Measurements from ENCODE around the gene RNF34. TPM values are rescaled to one million over a fixed set of nuclear protein-coding genes. Genes with fewer than 3 reads are reported as not detected.

RNF34 gene
- total and polyA plus RNA-seq, 2 of the 13 experiments (the other 11 are each of a cell fraction or from before 2014, with no cell fraction given): 36.8 to 53.2 TPM

DNA sequence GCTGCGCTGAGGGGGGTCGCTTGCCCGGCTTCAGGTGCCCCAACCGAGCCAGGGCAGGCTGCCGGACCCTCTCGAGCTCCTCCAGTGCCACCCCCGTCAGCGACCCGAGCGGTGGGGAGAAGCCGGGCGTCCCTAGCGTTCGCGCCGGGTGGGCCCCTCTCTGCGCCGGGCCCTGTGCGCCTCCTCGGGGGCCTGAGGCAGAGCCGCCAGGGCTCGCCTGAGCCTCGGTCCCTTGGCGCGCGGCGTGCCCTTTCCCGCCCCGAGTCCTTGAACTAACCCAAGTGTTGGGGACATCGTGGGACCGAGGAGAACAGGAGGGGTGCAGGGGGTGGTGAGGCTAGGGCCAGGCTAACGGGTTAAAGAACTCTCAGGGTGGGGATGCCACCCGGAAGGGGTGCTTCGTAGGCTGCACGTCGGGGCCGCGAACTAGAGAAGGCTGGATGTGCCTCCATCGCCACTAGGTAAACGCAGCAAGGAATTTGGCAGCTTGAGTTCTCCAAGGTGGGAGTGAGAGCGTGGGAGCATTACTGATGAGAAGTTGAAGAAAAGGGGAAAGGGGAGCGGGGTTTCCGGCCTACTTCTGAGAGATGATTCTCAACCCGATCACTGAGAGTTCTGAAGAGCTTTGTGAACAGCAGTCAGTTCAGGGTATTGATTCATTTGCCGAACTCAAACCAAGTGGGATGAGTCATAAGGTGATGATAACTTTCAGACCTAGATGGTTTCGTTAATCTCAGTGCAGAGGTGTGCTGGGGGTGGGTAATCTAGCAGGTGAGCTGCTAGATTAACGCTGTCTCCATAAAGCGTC, 618 bp downstream of the RNF34 start (continued):
- peak; percentile 40; the same call in 1 of the 2 replicates for TF ChIP-seq FOXC1 (CRISPR knock-in tag; IDR thresholded peaks at IDR 0.05; ENCODE audit: borderline replicate concordance)
- TF ChIP-seq RBFOX2 (IDR thresholded peaks at IDR 0.05; ENCODE audit: low read depth, low read length): no peak; the same call in 1 of the 2 replicates
- TF ChIP-seq THYN1 (CRISPR knock-in tag; IDR thresholded peaks at IDR 0.05; ENCODE audit: borderline replicate concordance, low read depth): no peak; the same call in 1 of the 2 replicates
- peak; percentile 38; the same call in 1 of the 2 replicates for TF ChIP-seq ISX (CRISPR knock-in tag; conservative IDR thresholded peaks at IDR 0.05)
- peak; percentile 28; the same call in 1 of the 2 replicates for TF ChIP-seq SAP130 (CRISPR knock-in tag; IDR thresholded peaks at IDR 0.05; ENCODE audit: low read depth)
- TF ChIP-seq, protein P1, sequence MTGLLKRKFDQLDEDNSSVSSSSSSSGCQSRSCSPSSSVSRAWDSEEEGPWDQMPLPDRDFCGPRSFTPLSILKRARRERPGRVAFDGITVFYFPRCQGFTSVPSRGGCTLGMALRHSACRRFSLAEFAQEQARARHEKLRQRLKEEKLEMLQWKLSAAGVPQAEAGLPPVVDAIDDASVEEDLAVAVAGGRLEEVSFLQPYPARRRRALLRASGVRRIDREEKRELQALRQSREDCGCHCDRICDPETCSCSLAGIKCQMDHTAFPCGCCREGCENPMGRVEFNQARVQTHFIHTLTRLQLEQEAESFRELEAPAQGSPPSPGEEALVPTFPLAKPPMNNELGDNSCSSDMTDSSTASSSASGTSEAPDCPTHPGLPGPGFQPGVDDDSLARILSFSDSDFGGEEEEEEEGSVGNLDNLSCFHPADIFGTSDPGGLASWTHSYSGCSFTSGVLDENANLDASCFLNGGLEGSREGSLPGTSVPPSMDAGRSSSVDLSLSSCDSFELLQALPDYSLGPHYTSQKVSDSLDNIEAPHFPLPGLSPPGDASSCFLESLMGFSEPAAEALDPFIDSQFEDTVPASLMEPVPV (CRISPR knock-in tag; IDR thresholded peaks at IDR 0.05): no peak; the same call in 1 of the 2 replicates
- TF ChIP-seq, protein P2, sequence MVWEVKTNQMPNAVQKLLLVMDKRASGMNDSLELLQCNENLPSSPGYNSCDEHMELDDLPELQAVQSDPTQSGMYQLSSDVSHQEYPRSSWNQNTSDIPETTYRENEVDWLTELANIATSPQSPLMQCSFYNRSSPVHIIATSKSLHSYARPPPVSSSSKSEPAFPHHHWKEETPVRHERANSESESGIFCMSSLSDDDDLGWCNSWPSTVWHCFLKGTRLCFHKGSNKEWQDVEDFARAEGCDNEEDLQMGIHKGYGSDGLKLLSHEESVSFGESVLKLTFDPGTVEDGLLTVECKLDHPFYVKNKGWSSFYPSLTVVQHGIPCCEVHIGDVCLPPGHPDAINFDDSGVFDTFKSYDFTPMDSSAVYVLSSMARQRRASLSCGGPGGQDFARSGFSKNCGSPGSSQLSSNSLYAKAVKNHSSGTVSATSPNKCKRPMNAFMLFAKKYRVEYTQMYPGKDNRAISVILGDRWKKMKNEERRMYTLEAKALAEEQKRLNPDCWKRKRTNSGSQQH (CRISPR knock-in tag; IDR thresholded peaks at IDR 0.05; ENCODE audit: low read depth): peak; percentile 22; the same call in 1 of the 2 replicates
- TF ChIP-seq SYNCRIP (IDR thresholded peaks at IDR 0.05; ENCODE audit: insufficient read depth, low read depth, low read length): no peak
- TF ChIP-seq GMEB1 (CRISPR knock-in tag; IDR thresholded peaks at IDR 0.05; ENCODE audit: borderline replicate concordance): no peak
- no peak for TF ChIP-seq KLF12 (CRISPR knock-in tag; IDR thresholded peaks at IDR 0.05; ENCODE audit: borderline replicate concordance)
- TF ChIP-seq, protein P3, sequence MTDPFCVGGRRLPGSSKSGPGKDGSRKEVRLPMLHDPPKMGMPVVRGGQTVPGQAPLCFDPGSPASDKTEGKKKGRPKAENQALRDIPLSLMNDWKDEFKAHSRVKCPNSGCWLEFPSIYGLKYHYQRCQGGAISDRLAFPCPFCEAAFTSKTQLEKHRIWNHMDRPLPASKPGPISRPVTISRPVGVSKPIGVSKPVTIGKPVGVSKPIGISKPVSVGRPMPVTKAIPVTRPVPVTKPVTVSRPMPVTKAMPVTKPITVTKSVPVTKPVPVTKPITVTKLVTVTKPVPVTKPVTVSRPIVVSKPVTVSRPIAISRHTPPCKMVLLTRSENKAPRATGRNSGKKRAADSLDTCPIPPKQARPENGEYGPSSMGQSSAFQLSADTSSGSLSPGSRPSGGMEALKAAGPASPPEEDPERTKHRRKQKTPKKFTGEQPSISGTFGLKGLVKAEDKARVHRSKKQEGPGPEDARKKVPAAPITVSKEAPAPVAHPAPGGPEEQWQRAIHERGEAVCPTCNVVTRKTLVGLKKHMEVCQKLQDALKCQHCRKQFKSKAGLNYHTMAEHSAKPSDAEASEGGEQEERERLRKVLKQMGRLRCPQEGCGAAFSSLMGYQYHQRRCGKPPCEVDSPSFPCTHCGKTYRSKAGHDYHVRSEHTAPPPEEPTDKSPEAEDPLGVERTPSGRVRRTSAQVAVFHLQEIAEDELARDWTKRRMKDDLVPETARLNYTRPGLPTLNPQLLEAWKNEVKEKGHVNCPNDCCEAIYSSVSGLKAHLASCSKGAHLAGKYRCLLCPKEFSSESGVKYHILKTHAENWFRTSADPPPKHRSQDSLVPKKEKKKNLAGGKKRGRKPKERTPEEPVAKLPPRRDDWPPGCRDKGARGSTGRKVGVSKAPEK (CRISPR knock-in tag; IDR thresholded peaks at IDR 0.05; ENCODE audit: borderline replicate concordance): peak; percentile 38; the same call in 1 of the 2 replicates
- TF ChIP-seq, protein P4, sequence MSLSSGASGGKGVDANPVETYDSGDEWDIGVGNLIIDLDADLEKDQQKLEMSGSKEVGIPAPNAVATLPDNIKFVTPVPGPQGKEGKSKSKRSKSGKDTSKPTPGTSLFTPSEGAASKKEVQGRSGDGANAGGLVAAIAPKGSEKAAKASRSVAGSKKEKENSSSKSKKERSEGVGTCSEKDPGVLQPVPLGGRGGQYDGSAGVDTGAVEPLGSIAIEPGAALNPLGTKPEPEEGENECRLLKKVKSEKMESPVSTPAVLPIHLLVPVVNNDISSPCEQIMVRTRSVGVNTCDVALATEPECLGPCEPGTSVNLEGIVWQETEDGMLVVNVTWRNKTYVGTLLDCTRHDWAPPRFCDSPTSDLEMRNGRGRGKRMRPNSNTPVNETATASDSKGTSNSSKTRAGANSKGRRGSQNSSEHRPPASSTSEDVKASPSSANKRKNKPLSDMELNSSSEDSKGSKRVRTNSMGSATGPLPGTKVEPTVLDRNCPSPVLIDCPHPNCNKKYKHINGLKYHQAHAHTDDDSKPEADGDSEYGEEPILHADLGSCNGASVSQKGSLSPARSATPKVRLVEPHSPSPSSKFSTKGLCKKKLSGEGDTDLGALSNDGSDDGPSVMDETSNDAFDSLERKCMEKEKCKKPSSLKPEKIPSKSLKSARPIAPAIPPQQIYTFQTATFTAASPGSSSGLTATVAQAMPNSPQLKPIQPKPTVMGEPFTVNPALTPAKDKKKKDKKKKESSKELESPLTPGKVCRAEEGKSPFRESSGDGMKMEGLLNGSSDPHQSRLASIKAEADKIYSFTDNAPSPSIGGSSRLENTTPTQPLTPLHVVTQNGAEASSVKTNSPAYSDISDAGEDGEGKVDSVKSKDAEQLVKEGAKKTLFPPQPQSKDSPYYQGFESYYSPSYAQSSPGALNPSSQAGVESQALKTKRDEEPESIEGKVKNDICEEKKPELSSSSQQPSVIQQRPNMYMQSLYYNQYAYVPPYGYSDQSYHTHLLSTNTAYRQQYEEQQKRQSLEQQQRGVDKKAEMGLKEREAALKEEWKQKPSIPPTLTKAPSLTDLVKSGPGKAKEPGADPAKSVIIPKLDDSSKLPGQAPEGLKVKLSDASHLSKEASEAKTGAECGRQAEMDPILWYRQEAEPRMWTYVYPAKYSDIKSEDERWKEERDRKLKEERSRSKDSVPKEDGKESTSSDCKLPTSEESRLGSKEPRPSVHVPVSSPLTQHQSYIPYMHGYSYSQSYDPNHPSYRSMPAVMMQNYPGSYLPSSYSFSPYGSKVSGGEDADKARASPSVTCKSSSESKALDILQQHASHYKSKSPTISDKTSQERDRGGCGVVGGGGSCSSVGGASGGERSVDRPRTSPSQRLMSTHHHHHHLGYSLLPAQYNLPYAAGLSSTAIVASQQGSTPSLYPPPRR (CRISPR knock-in tag; IDR thresholded peaks at IDR 0.05; ENCODE audit: borderline replicate concordance): no peak
- no peak; the same call in 1 of the 2 replicates for TF ChIP-seq ZNF788 (CRISPR knock-in tag; IDR thresholded peaks at IDR 0.05; ENCODE audit: borderline replicate concordance)
- TF ChIP-seq PAX8 (CRISPR knock-in tag; IDR thresholded peaks at IDR 0.05; ENCODE audit: borderline replicate concordance): 0 out of 2 replicates have a peak, but pooled peaks have one; percentile 25
